K562 (cell line): Measurements from ENCODE around the gene SPEG. TPM values are rescaled to one million over a fixed set of nuclear protein-coding genes. Genes with fewer than 3 reads are reported as not detected.

Source experiments
- ATAC-seq: fragments of 200-7000 bp; cut with Tn5 transposase; 3 replicates; pipeline ENCODE4 v1.9.1; 2020; ENCODE audit warnings: moderate library complexity
- BruUV-seq: library from RNA; stranded (reverse); fragments of 400-500 nt; replicated peaks from 2 replicates; lab custom pipeline; 2021; lab: Mats Ljungman, UMichigan
- CTCF ChIA-PET: fragments of 300-600 bp; formaldehyde crosslinking; extraction: SDS; loops from one replicate; lab custom pipeline; 2021; ENCODE audit warnings: low intra/inter-chr PET ratio; lab: Yijun Ruan, JAX
- POLR2A ChIA-PET: fragments of 300-600, 350-650 bp; sonication (Branson Sonifier 250); formaldehyde crosslinking; extraction: SDS; loops from one replicate; lab custom pipeline; 2021; ENCODE audit warnings: antibody characterized with exemption, inconsistent platforms; lab: Yijun Ruan, JAX
- DNase-seq, 4 experiments: peaks; one replicate each; pipeline versions ENCODE4 v3.0.0 to v3.0.0-alpha.2; 2011 to 2018; ENCODE audit warnings: low spot score in 3 of 4, mixed read lengths in 3 of 4; ENCODE audit errors: extremely low read depth in 1 of 4
- FAIRE-seq: peaks from 2 replicates; lab custom pipeline; 2011; peaks lifted over from hg19 to GRCh38; lab: Jason Lieb, UNC
- H2AFZ ChIP-seq: 2 replicates; pipeline ENCODE4 v1.6.0; 2011; ENCODE audit warnings: low read depth, low read length, control low read depth, inconsistent platforms
- H3K27ac ChIP-seq: fragments of 200-600 bp; 3 replicates; pipeline ENCODE4 v1.8.0; 2011; ENCODE audit warnings: low read depth, mild to moderate bottlenecking, control low read depth, inconsistent platforms, low read length, moderate library complexity, mixed read lengths; ENCODE audit errors: extremely low read depth
- H3K27me3 ChIP-seq, 2 experiments: fragments of 300-600 bp in 1 of 2; 2 replicates in 1 of 2; 3 replicates in 1 of 2; pipeline versions ENCODE4 v1.6.0 to v1.8.0; 2011; ENCODE audit warnings: inconsistent platforms in 2 of 2, low read length in 2 of 2, mild to moderate bottlenecking in 1 of 2, mixed read lengths in 1 of 2, moderate library complexity in 1 of 2; ENCODE audit not compliant: control insufficient read depth in 2 of 2, insufficient read depth in 2 of 2
- H3K36me3 ChIP-seq: fragments of 300-600 bp; 3 replicates; pipeline ENCODE4 v1.8.0; 2011; ENCODE audit warnings: mild to moderate bottlenecking, low read length, inconsistent platforms; ENCODE audit not compliant: control insufficient read depth, insufficient read depth
- H3K4me1 ChIP-seq, 2 experiments: fragments of 200-600 bp in 1 of 2; replicated peaks in 1 of 2; 2 replicates in 1 of 2; 3 replicates in 1 of 2; pipeline versions ENCODE4 v1.5.1 to v1.8.0; 2011; ENCODE audit warnings: inconsistent platforms in 2 of 2, low read length in 2 of 2, mild to moderate bottlenecking in 1 of 2, mixed read lengths in 1 of 2, moderate library complexity in 1 of 2; ENCODE audit not compliant: control insufficient read depth in 2 of 2, insufficient read depth in 2 of 2
- H3K4me2 ChIP-seq: 2 replicates; pipeline ENCODE4 v1.6.1; 2011; ENCODE audit warnings: low read length, control low read depth, inconsistent platforms, mixed read lengths; ENCODE audit not compliant: insufficient read depth
- H3K4me3 ChIP-seq: fragments of 200-600 bp; sonication (generic), shearing (Covaris generic); 2 replicates; pipeline ENCODE4 v1.5.1; 2016; ENCODE audit warnings: control low read depth, inconsistent platforms
- H3K79me2 ChIP-seq: fragments of 200-600 bp; 3 replicates; pipeline ENCODE4 v1.8.0; 2011; ENCODE audit warnings: low read length, inconsistent platforms; ENCODE audit not compliant: control insufficient read depth, insufficient read depth
- H3K9ac ChIP-seq, 2 experiments: 2 replicates each; pipeline versions ENCODE4 v1.6.0 to v1.6.1; 2011; ENCODE audit warnings: low read depth in 2 of 2, low read length in 2 of 2, control low read depth in 1 of 2, inconsistent platforms in 1 of 2, mild to moderate bottlenecking in 1 of 2, mixed read lengths in 1 of 2; ENCODE audit not compliant: insufficient read depth in 1 of 2
- H3K9me1 ChIP-seq: one replicate; pipeline ENCODE4 v1.6.0; 2011; ENCODE audit warnings: inconsistent platforms, mild to moderate bottlenecking, low read length, moderate library complexity; ENCODE audit not compliant: control insufficient read depth, insufficient read depth
- H3K9me3 ChIP-seq: replicated peaks from 2 replicates; pipeline ENCODE4 v1.5.1; 2011; ENCODE audit warnings: low read depth, low read length, inconsistent platforms; ENCODE audit not compliant: control insufficient read depth, insufficient read depth
- H4K20me1 ChIP-seq: replicated peaks from 2 replicates; pipeline ENCODE4 v1.6.1; 2011; ENCODE audit warnings: low read length, inconsistent platforms, mixed read lengths; ENCODE audit not compliant: control insufficient read depth, insufficient read depth
- ARNT ChIP-seq, 2 experiments: fragments of 450-650 bp; IDR thresholded peaks; 2 replicates each; pipeline ENCODE4 v1.6.1; 2016; ENCODE audit warnings: mild to moderate bottlenecking in 1 of 2
- DACH1 ChIP-seq: fragments of 450-650 bp; IDR thresholded peaks from 2 replicates; pipeline ENCODE4 v1.6.1; 2018; ENCODE audit not compliant: partially characterized antibody
- MCM2 ChIP-seq: fragments of 450-650 bp; IDR thresholded peaks from 2 replicates; pipeline ENCODE4 v1.6.1; 2017; ENCODE audit warnings: low read depth, mild to moderate bottlenecking
- SMAD2 ChIP-seq: fragments of 150-350 bp; IDR thresholded peaks from 2 replicates; pipeline ENCODE4 v1.6.1; 2014; ENCODE audit warnings: low read depth, mild to moderate bottlenecking, low read length
- XRCC5 ChIP-seq: fragments of 200-400 bp; formaldehyde crosslinking; IDR thresholded peaks from 2 replicates; pipeline ENCODE4 v1.6.1; 2017; ENCODE audit warnings: low read depth, mild to moderate bottlenecking, low read length
- ZNF134 ChIP-seq: fragments of 250-450 bp; sonication (Bioruptor Pico); conservative IDR thresholded peaks from 2 replicates; pipeline ENCODE4 v1.4.0; 2020
- WGBS: fragments of 100-300 bp; shearing (Covaris generic); methylation state at CpG from one replicate; pipeline ENCODE4 v1.1.6; 2016; ENCODE audit warnings: low coverage, mixed read lengths; ENCODE audit not compliant: insufficient coverage; ENCODE audit errors: missing lambda C conversion rate; 5-methylcytosine and 5-hydroxymethylcytosine counted together
- in situ Hi-C: fragments of 300-500 bp; cut with MboI; formaldehyde crosslinking; loops from 4 replicates; pipeline ENCODE4 v1.15.0; 2018; ENCODE audit warnings: inconsistent platforms, mixed read lengths
- intact Hi-C: fragments of 100-400 bp; cut with micrococcal nuclease; formaldehyde crosslinking; loops from 2 replicates; pipeline ENCODE4 v1.14.2; 2022
- polyA plus RNA-seq, 8 experiments: library from polyadenylated mRNA; depleted of rRNA in 4 of 8; stranded (reverse) in 5 of 8; unstranded in 3 of 8; fragments of >200 nt; fragmentation: Nextera tagmentation in 2 of 8; fragmentation: Illumina TruSeq in 1 of 8; extraction: Ambion mirVana in 2 of 8; extraction: Trizol in 1 of 8; gene quantifications; 2 replicates each; pipeline versions ENCODE4 v1.2.1 to v1.2.3, GENCODE V29; 2011 to 2014; ENCODE audit warnings: inconsistent platforms in 1 of 8, missing spikeins in 1 of 8
- total RNA-seq, 7 experiments: library from RNA; depleted of rRNA in 6 of 7; stranded (reverse); fragments of >200 nt in 6 of 7; fragmentation: Illumina TruSeq in 2 of 7; extraction: Trizol in 2 of 7; gene quantifications; 2 replicates each; pipeline versions ENCODE4 v1.2.1 to v1.2.3, GENCODE V29; 2011 to 2021; ENCODE audit warnings: low replicate concordance in 1 of 7
- TF ChIP-seq, protein P1 (sequence below): fragments of 250-450 bp; sonication (Bioruptor Pico); IDR thresholded peaks from 2 replicates; pipeline ENCODE4 v1.9.0; 2021; ENCODE audit warnings: mild to moderate bottlenecking, inconsistent platforms

The SPEG gene
- total and polyA plus RNA-seq, 9 of the 15 experiments (the other 6 are each of a cell fraction or from before 2014, with no cell fraction given): 0.49 to 8.7 (median 3.0) TPM

DNA sequence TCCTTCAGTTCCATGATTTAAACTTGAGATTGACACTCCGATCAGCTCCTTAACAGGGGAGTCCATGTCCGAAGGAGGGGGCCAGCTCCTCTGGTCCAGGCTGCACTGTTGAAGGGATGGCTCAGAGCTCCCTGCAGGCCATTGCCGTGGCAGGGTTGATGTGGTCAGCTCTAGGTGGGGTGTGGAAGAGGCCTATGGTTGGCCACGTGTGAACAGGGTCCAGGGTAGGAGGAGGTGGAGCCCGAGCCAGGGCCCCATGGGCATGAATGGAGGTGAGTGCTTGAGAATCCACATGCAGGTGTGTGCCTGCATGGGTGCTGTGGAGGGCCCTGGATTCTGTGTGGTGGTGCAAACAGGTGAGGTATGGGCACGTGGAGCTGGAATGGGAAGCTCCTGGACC lies 1.1 kb downstream of the SPEG start:
- H3K9me1 ChIP-seq: peaks cover 2% of the 10 kb centered on the region
- FAIRE-seq (no peak), ATAC-seq (no peak), DNase-seq (no peak)
- no peak overlapping the region for H3K27ac ChIP-seq
- H3K9me3 ChIP-seq: no peaks in the 10 kb centered on the region
- peaks cover 6 to 20% of the 10 kb centered on the region in 2 experiments; a peak in 4 of 5 replicates for H3K4me1 ChIP-seq
- H3K4me3 ChIP-seq: no peak overlapping the region
- no peaks in the 10 kb centered on the region for H3K27me3 ChIP-seq
- H3K79me2 ChIP-seq: no peaks in the 10 kb centered on the region
- 54% methylated on average over 6 of the region's 6 CpGs for WGBS
- no peak for TF ChIP-seq ZNF134 (CRISPR knock-in tag)
- no peak for TF ChIP-seq XRCC5
- TF ChIP-seq DACH1: no peak
- no peak for TF ChIP-seq MCM2
- TF ChIP-seq SMAD2: no peak
- TF ChIP-seq, protein P1, sequence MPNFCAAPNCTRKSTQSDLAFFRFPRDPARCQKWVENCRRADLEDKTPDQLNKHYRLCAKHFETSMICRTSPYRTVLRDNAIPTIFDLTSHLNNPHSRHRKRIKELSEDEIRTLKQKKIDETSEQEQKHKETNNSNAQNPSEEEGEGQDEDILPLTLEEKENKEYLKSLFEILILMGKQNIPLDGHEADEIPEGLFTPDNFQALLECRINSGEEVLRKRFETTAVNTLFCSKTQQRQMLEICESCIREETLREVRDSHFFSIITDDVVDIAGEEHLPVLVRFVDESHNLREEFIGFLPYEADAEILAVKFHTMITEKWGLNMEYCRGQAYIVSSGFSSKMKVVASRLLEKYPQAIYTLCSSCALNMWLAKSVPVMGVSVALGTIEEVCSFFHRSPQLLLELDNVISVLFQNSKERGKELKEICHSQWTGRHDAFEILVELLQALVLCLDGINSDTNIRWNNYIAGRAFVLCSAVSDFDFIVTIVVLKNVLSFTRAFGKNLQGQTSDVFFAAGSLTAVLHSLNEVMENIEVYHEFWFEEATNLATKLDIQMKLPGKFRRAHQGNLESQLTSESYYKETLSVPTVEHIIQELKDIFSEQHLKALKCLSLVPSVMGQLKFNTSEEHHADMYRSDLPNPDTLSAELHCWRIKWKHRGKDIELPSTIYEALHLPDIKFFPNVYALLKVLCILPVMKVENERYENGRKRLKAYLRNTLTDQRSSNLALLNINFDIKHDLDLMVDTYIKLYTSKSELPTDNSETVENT (CRISPR knock-in tag): no peak
- TF ChIP-seq ARNT (IDR thresholded peaks at IDR 0.05): no peak
- BruUV-seq: no TSS peak
- intact Hi-C loops (no loop called here), in situ Hi-C loops (loop anchor here (5.0 kb wide), 1 partner anchor 33 kb away; no protein-coding TSS in a partner anchor)
- H2AFZ ChIP-seq: no peak overlapping the region
- no peak overlapping the region for H3K9ac ChIP-seq
- no peak overlapping the region for H3K4me2 ChIP-seq
- POLR2A ChIA-PET: interaction anchor here (0.6 kb wide), 1 partner anchor 98 kb away, joined by 3 read pairs; no protein-coding TSS in a partner anchor
- no peaks in the 10 kb centered on the region for H4K20me1 ChIP-seq
- CTCF ChIA-PET: interaction anchor here (0.6 kb wide), 1 partner anchor 276 kb away, joined by 3 read pairs; no protein-coding TSS in a partner anchor
- H3K36me3 ChIP-seq: no peaks in the 10 kb centered on the region
